IPS-18a (cell line): Measurements from ENCODE around the gene LINGO3.

Experiments
- H3K27ac ChIP-seq: one replicate; pipeline ENCODE4 v1.5.1; 2013; ENCODE audit warnings: low read length
- H3K27me3 ChIP-seq: one replicate; pipeline ENCODE4 v1.6.1; 2013; ENCODE audit warnings: mild to moderate bottlenecking, low read length; ENCODE audit not compliant: control insufficient read depth, insufficient read depth
- H3K36me3 ChIP-seq: one replicate; pipeline ENCODE4 v1.6.1; 2013; ENCODE audit warnings: low read depth, low read length; ENCODE audit not compliant: control insufficient read depth
- H3K4me1 ChIP-seq: one replicate; pipeline ENCODE4 v1.6.1; 2013; ENCODE audit warnings: low read depth, low read length; ENCODE audit not compliant: control insufficient read depth
- H3K4me3 ChIP-seq: one replicate; pipeline ENCODE4 v1.5.1; 2013; ENCODE audit warnings: low read length
- H3K9ac ChIP-seq: one replicate; pipeline ENCODE4 v1.6.1; 2013; ENCODE audit warnings: mild to moderate bottlenecking, low read length, moderate library complexity
- H3K9me3 ChIP-seq: one replicate; pipeline ENCODE4 v1.6.1; 2013; ENCODE audit warnings: low read depth, low read length; ENCODE audit not compliant: control insufficient read depth

Gene LINGO3

DNA sequence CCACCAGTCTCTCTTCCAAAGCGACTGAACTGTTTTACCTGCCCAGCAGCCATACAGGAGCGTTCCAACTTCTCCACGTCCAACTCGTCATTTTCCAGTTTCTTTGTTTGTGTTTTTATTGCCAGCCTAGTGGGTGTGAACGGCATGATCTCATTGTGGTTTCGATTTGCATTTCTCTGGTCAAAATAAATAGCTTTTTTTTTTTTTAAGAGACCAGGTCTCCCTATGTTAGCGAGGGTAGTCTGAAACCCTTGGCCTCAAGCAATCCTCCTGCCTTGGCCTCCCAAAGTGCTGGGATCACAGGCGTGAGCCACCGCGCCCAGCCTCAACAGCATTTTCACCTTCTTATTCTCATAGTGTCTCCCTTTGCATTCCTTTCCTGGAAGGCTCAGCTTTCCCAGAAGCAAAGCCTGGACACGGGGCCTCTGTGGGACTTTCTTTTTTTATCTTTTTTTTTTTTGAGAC, 47.6 kb downstream of the LINGO3 start:
- H3K4me1 ChIP-seq, result no peaks in the 10 kb centered on the region
- H3K4me3 ChIP-seq, result no peak overlapping the region
- H3K27ac ChIP-seq, result no peak overlapping the region
- H3K9me3 ChIP-seq, result no peaks in the 10 kb centered on the region
- H3K36me3 ChIP-seq, result no peaks in the 10 kb centered on the region
- H3K27me3 ChIP-seq, result no peaks in the 10 kb centered on the region
- H3K9ac ChIP-seq, result no peak overlapping the region

DNA sequence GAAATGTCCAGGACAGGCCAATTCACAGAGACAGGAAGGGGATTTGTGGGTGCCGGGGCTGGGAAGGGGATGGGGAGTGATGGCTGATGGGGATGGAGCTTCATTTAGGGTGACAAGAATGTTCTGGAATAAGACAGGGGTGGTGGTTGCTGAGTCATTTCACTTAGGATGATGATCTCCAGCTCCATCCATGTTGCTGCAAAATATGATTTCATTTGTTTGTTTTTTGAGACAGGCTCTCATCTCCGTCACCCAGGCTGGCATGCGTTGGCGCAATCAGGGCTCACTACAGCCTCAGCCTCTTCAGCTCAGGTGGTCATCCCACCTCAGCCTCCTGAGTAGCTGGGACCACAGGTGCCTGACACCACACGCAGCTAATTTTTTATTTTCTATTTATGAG, 48.6 kb downstream of the LINGO3 start:
- H3K9ac ChIP-seq, result no peak overlapping the region
- H3K27ac ChIP-seq, result no peak overlapping the region
- no peaks in the 10 kb centered on the region for H3K4me1 ChIP-seq
- no peak overlapping the region for H3K4me3 ChIP-seq
- no peaks in the 10 kb centered on the region for H3K9me3 ChIP-seq
- peaks cover under 1% of the 10 kb centered on the region for H3K27me3 ChIP-seq
- H3K36me3 ChIP-seq, result no peaks in the 10 kb centered on the region
